GM18505 (cell line): ENCODE results near the gene TENT4A.

Source experiments
- ATAC-seq: cut with Tn5 transposase; IDR thresholded peaks from one replicate; pipeline ENCODE4 v1.9.1; 2021; ENCODE audit not compliant: unreplicated experiment
- POLR2A ChIP-seq: IDR thresholded peaks from 4 replicates; pipeline ENCODE4 v1.6.1; 2011; ENCODE audit warnings: borderline replicate concordance; ENCODE audit not compliant: insufficient read depth, insufficient read length; ENCODE audit errors: extremely low read depth

TENT4A gene

GRCh38 chr5:6683241-6683640 is 30.0 kb upstream of the TENT4A start:
- no peak for TF ChIP-seq POLR2A
- ATAC-seq = no peak

- no peak for TF ChIP-seq POLR2A
- ATAC-seq = no peak
These were observed 29.2 kb upstream of the TENT4A start for GRCh38 chr5:6684075-6684474.

GRCh38 chr5:6686501-6686900 is 26.7 kb upstream of the TENT4A start:
- no peak for ATAC-seq
- no peak for TF ChIP-seq POLR2A

- no peak for ATAC-seq
- TF ChIP-seq POLR2A = no peak
These were observed 26.3 kb upstream of the TENT4A start for GRCh38 chr5:6686915-6687409.

- no peak for ATAC-seq
- TF ChIP-seq POLR2A = no peak
These were observed 25.7 kb upstream of the TENT4A start for GRCh38 chr5:6687505-6687904.

- no peak for ATAC-seq
- no peak for TF ChIP-seq POLR2A
These were observed 20.3 kb upstream of the TENT4A start for GRCh38 chr5:6692906-6693305.

GRCh38 chr5:6698696-6699095 is 14.5 kb upstream of the TENT4A start:
- no peak for ATAC-seq
- TF ChIP-seq POLR2A = no peak

- ATAC-seq = no peak
- TF ChIP-seq POLR2A = no peak
These were observed 13.9 kb upstream of the TENT4A start for GRCh38 chr5:6699357-6699756.

GRCh38 chr5:6700074-6700684 is 13.1 kb upstream of the TENT4A start:
- ATAC-seq = no peak
- no peak for TF ChIP-seq POLR2A

- TF ChIP-seq POLR2A = no peak
- no peak for ATAC-seq
These were observed 12.4 kb upstream of the TENT4A start for GRCh38 chr5:6700685-6701355.

GRCh38 chr5:6701491-6701890 is 11.7 kb upstream of the TENT4A start:
- TF ChIP-seq POLR2A = no peak

GRCh38 chr5:6702633-6703032 is 10.6 kb upstream of the TENT4A start:
- TF ChIP-seq POLR2A = no peak
- no peak for ATAC-seq

More at GRCh38 chr5:6701491-6701890, 11.7 kb upstream of the TENT4A start:
- no peak for ATAC-seq

GRCh38 chr5:6703806-6704205 is 9.4 kb upstream of the TENT4A start:
- TF ChIP-seq POLR2A = no peak

GRCh38 chr5:6704361-6704851 is 8.8 kb upstream of the TENT4A start:
- no peak for ATAC-seq
- no peak for TF ChIP-seq POLR2A

More at GRCh38 chr5:6703806-6704205, 9.4 kb upstream of the TENT4A start:
- ATAC-seq = no peak

- no peak for TF ChIP-seq POLR2A
- peak; percentile 73 for ATAC-seq
These were observed 8.1 kb upstream of the TENT4A start for GRCh38 chr5:6705088-6705487.

- no peak for TF ChIP-seq POLR2A
- ATAC-seq = no peak
These were observed 7.3 kb upstream of the TENT4A start for GRCh38 chr5:6705959-6706358.
